ENCODE data around the gene CHCHD4.
"Not testable (repeated sequence)": the region's sequence is repeated elsewhere in the genome, so short reads cannot be mapped to it uniquely, and the experiment has no call there.

CHCHD4 gene

DNA sequence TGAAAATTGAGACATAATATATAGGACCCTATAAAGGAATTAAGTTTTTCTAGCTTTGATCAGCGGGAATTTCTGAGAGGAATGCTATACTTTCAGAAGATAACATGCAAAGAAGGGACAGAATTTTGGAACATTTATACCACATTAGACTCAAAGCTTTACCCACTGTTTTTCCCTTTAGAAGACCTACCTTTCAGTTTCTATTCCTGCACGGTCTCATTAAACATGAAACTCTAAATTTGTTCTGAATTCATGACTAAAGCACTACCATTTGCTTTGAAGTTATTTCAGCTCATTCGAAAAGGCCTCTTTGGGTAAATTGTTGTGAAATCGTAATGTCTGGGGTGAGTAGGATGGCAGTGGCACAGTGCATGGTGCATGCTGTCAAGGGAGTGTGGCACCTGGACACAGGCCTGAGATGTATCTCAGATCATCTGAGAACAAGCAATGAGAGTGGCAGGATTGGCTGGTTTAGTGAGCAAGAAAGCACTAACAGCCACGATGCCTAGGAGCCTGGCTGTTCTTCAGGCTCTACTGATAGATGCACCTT, 42.5 kb downstream of the CHCHD4 start:
- FAIRE-seq (no peak), DNase-seq (ENCODE audit: extremely low spot score, insufficient read length, low read depth) (no peak)

DNA sequence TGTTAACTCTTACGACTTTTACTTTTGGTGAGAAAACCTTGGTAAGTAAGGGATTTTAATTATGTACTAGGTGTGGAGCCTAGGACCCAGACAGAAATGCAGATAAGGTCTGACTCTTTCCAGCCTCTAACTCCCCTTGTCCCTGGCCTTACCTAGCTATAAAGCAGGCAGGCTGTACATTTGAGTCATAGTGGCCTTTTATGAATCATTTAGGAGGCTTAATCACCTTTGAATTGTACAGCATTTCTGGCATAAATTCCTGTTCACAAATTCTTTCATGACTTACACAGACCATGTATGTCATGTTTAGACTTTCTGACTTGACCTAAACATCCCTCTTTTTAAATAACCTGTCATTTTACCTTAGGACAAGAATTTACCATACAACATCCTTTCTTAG, 47.4 kb downstream of the CHCHD4 start:
- no peak for DNase-seq (ENCODE audit: extremely low spot score, insufficient read length, low read depth)
- no peak for FAIRE-seq

GRCh38 chr3:14075233-14075632, 49.4 kb downstream of the CHCHD4 start:
- FAIRE-seq; DNase-seq (ENCODE audit: extremely low spot score, insufficient read length, low read depth): not testable (repeated sequence)

DNA sequence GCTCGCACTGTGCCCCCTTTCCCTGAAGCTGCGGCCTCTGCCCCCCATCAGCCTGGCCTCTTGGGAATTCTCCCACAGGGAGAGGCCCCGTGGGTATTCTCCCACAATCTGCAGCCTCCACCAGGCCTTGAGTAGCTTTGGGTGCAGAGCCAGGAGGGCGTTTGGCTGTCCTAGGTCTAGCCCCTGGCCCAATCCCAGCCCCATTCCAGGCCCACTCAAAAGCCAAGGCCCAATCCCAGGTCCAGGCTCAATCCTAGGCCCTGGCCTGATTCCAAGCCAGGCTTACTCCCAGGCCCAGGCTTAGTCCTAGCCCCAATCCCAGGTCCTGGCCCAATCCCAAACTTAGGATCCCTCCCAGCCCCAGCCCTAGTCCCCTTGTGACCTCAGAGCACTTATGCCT, 59.8 kb downstream of the CHCHD4 start:
- FAIRE-seq = no peak
- no peak for DNase-seq (ENCODE audit: extremely low spot score, insufficient read length, low read depth)

- no peak for DNase-seq (ENCODE audit: extremely low spot score, insufficient read length, low read depth)
- FAIRE-seq = no peak
Measured at GRCh38 chr3:14063152-14063551, 61.5 kb downstream of the CHCHD4 start.
